GM12878 (cell line): ENCODE measurements around the gene TNXB. TPM values are rescaled to one million over a fixed set of nuclear protein-coding genes. Genes with fewer than 3 reads are reported as not detected.
A peak's percentile ranks its signal among the peaks of the same experiment; 100 is the strongest.

ENCODE experiments used
- ATAC-seq: fragments of 200-7000 bp; cut with Tn5 transposase; 3 replicates; pipeline ENCODE4 v1.9.1; 2020; ENCODE audit warnings: mild to moderate bottlenecking, moderate library complexity
- BruUV-seq: library from RNA; stranded (reverse); fragments of 400-500 nt; replicated peaks from 2 replicates; lab custom pipeline; 2021; lab: Mats Ljungman, UMichigan
- CTCF ChIA-PET: fragments of 300-600 bp; sonication (Branson Sonifier 250); formaldehyde crosslinking; extraction: SDS; loops from one replicate; lab custom pipeline; 2021; ENCODE audit warnings: inconsistent platforms; lab: Yijun Ruan, JAX
- POLR2A ChIA-PET: fragments of 350-600 bp; formaldehyde crosslinking; extraction: SDS; loops from one replicate; lab custom pipeline; 2021; ENCODE audit warnings: inconsistent platforms; lab: Charles Lee
- RAD21 ChIA-PET: fragments of 300-600 bp; sonication (Branson Sonifier 250); formaldehyde crosslinking; loops from one replicate; lab custom pipeline; 2023; ENCODE audit warnings: antibody characterized with exemption; ENCODE audit not compliant: unreplicated experiment; lab: Charles Lee
- SMC1A ChIA-PET: fragments of 300-600 bp; sonication (Branson Sonifier 250); formaldehyde crosslinking; loops from one replicate; lab custom pipeline; 2023; ENCODE audit not compliant: unreplicated experiment, uncharacterized antibody; lab: Charles Lee
- DNase-seq: peaks from one replicate; pipeline ENCODE4 v3.0.0-alpha.2; 2011; ENCODE audit warnings: low read depth, low spot score
- FAIRE-seq: peaks from 3 replicates; lab custom pipeline; 2011; peaks lifted over from hg19 to GRCh38; lab: Jason Lieb, UNC
- H2AFZ ChIP-seq: 2 replicates; pipeline ENCODE4 v1.6.0; 2011; ENCODE audit warnings: low read depth, low read length, control low read depth; ENCODE audit not compliant: control insufficient read depth
- H3K27ac ChIP-seq: 2 replicates; pipeline ENCODE4 v1.5.1; 2011; ENCODE audit warnings: control low read depth; ENCODE audit not compliant: control insufficient read depth, insufficient read depth
- H3K27me3 ChIP-seq, 2 experiments: replicated peaks in 1 of 2; 2 replicates each; pipeline versions ENCODE4 v1.6.0 to v1.6.1; 2011; ENCODE audit warnings: low read length in 1 of 2; ENCODE audit not compliant: control insufficient read depth in 2 of 2, insufficient read depth in 2 of 2
- H3K36me3 ChIP-seq, 2 experiments: 2 replicates each; pipeline ENCODE4 v1.5.1; 2011; ENCODE audit warnings: low read length in 1 of 2; ENCODE audit not compliant: control insufficient read depth in 2 of 2, insufficient read depth in 2 of 2
- H3K4me1 ChIP-seq: 2 replicates; pipeline ENCODE4 v1.6.1; 2011; ENCODE audit warnings: mild to moderate bottlenecking, low read length, moderate library complexity, mixed read lengths; ENCODE audit not compliant: control insufficient read depth, insufficient read depth
- H3K4me2 ChIP-seq: 2 replicates; pipeline ENCODE4 v1.6.0; 2011; ENCODE audit warnings: control low read depth; ENCODE audit not compliant: control insufficient read depth, insufficient read depth
- H3K4me3 ChIP-seq: fragments of 200-600 bp; sonication (generic); 2 replicates; pipeline ENCODE4 v1.5.1; 2016
- H3K79me2 ChIP-seq: 2 replicates; pipeline ENCODE4 v1.6.0; 2011; ENCODE audit warnings: low read length; ENCODE audit not compliant: control insufficient read depth, insufficient read depth
- H3K9ac ChIP-seq: 2 replicates; pipeline ENCODE4 v1.8.0; 2011; ENCODE audit warnings: low read length, control low read depth, mixed read lengths; ENCODE audit not compliant: control insufficient read depth, insufficient read depth
- H3K9me3 ChIP-seq: replicated peaks from 3 replicates; pipeline ENCODE4 v1.5.1; 2011; ENCODE audit warnings: mild to moderate bottlenecking, low read length; ENCODE audit not compliant: control insufficient read depth, insufficient read depth
- H4K20me1 ChIP-seq: 2 replicates; pipeline ENCODE4 v1.6.0; 2011; ENCODE audit not compliant: control insufficient read depth, insufficient read depth
- BMI1 ChIP-seq: fragments of 450-650 bp; IDR thresholded peaks from 2 replicates; pipeline ENCODE4 v1.6.1; 2016; ENCODE audit warnings: mild to moderate bottlenecking, moderate library complexity, borderline replicate concordance
- EED ChIP-seq: sonication (generic); IDR thresholded peaks from 2 replicates; pipeline ENCODE4 v1.6.1; 2016; ENCODE audit warnings: antibody characterized with exemption, low read depth
- KAT2A ChIP-seq: conservative IDR thresholded peaks from 2 replicates; pipeline ENCODE4 v1.6.1; 2011; ENCODE audit warnings: low read depth, low read length; ENCODE audit not compliant: control insufficient read depth
- MTA3 ChIP-seq: IDR thresholded peaks from 2 replicates; pipeline ENCODE4 v1.6.1; 2012; ENCODE audit warnings: low read length, inconsistent platforms, borderline replicate concordance
- POLR2A ChIP-seq: IDR thresholded peaks from 2 replicates; pipeline ENCODE4 v1.6.1; 2011; ENCODE audit warnings: low read depth, mild to moderate bottlenecking, low read length
- POLR2AphosphoS2 ChIP-seq: IDR thresholded peaks from 2 replicates; pipeline ENCODE4 v1.6.1; 2011; ENCODE audit warnings: low read depth, mild to moderate bottlenecking, low read length, improper control_type of control experiment, moderate library complexity
- SPI1 ChIP-seq: IDR thresholded peaks from 2 replicates; pipeline ENCODE4 v1.6.1; 2011; ENCODE audit warnings: low read depth, mild to moderate bottlenecking, low read length, moderate library complexity, borderline replicate concordance; ENCODE audit not compliant: insufficient read depth
- STAT1 ChIP-seq: fragments of 450-650 bp; conservative IDR thresholded peaks from 2 replicates; pipeline ENCODE4 v1.6.1; 2014; ENCODE audit warnings: antibody characterized with exemption, mild to moderate bottlenecking
- USF2 ChIP-seq: IDR thresholded peaks from 2 replicates; pipeline ENCODE4 v1.6.1; 2011; ENCODE audit warnings: low read depth, low read length, improper control_type of control experiment, borderline replicate concordance
- ZNF274 ChIP-seq: IDR thresholded peaks from one replicate; pipeline ENCODE4 v1.8.0; 2011; ENCODE audit not compliant: insufficient read length, insufficient read depth
- WGBS: methylation state at CpG from one replicate; pipeline ENCODE4 v1.1.6; 2016; ENCODE audit warnings: low lambda C conversion rate; ENCODE audit not compliant: insufficient replicate concordance, insufficient coverage; ENCODE audit errors: missing lambda C conversion rate; 5-methylcytosine and 5-hydroxymethylcytosine counted together
- in situ Hi-C: fragments of 300-500 bp; cut with MboI; formaldehyde crosslinking; loops from 9 replicates; pipeline ENCODE4 v1.14.3; 2018; ENCODE audit warnings: mixed read lengths
- intact Hi-C: fragments of 100-400 bp; cut with micrococcal nuclease; formaldehyde crosslinking; loops from one replicate; pipeline ENCODE4 v1.14.2; 2022; ENCODE audit not compliant: unreplicated experiment
- polyA plus RNA-seq, 11 experiments: library from polyadenylated mRNA; depleted of rRNA in 4 of 11; unstranded in 6 of 11; stranded (reverse) in 5 of 11; fragments of >200 nt; fragmentation: Nextera tagmentation in 4 of 11; fragmentation: Illumina TruSeq in 1 of 11; extraction: Ambion mirVana in 4 of 11; extraction: Trizol in 1 of 11; gene quantifications; 1 replicate in 1 of 11; 2 replicates in 10 of 11; pipeline versions ENCODE4 v1.2.1 to v1.2.3, GENCODE V29; 2011 to 2016; ENCODE audit warnings: inconsistent platforms in 2 of 11, missing spikeins in 2 of 11, low read depth in 1 of 11
- total RNA-seq, 4 experiments: library from RNA; depleted of rRNA in 3 of 4; stranded (reverse); fragments of >200 nt in 3 of 4; fragmentation: Illumina TruSeq in 1 of 4; extraction: Trizol in 1 of 4; gene quantifications; 2 replicates each; pipeline versions ENCODE4 v1.2.1 to v1.2.3, GENCODE V29; 2013 to 2021

The TNXB gene
- total and polyA plus RNA-seq, 10 of the 15 experiments (the other 5 are each of a cell fraction or from before 2014, with no cell fraction given), result 0.03 to 2.5 (median 0.68) TPM; not detected in 2

- TF ChIP-seq KAT2A (no peak), EED (no peak), ZNF274 (no peak)
- TF ChIP-seq, all 136 proteins: peak for 0
Measured at GRCh38 chr6:32111424-32112066, 2.4 kb upstream of the TNXB start (continued).

- H3K9me3 ChIP-seq, result no peaks in the 10 kb centered on the region
- no peaks in the 10 kb centered on the region for H3K79me2 ChIP-seq
- no peak overlapping the region for H2AFZ ChIP-seq
- BruUV-seq, result no TSS peak
- WGBS, result 73% methylated on average over 7 of the region's 7 CpGs
- TF ChIP-seq SPI1 (no peak), USF2 (no peak), MTA3 (no peak), POLR2A (peak; percentile 69), STAT1 (no peak), BMI1 (no peak), POLR2AphosphoS2 (peak; percentile 11; the same call in 1 of the 2 replicates)
- TF ChIP-seq, all 136 proteins: peak for 2
- H3K27ac ChIP-seq, result no peak overlapping the region
- H3K4me3 ChIP-seq, result no peak overlapping the region
- intact Hi-C loops, result loop anchor here (10.0 kb wide), 1 partner anchor 674 kb away; no protein-coding TSS in a partner anchor
- in situ Hi-C loops, result no loop called here
- H3K4me1 ChIP-seq, result no peaks in the 10 kb centered on the region
- DNase-seq (no peak), ATAC-seq (no peak), FAIRE-seq (no peak)
- H3K27me3 ChIP-seq, result no peaks in the 10 kb centered on the region; a peak in 1 of 4 replicates
- ChIA-PET SMC1A (no interaction called here), RAD21 (no interaction called here), CTCF (no interaction called here), POLR2A (interaction anchor here (0.6 kb wide), 1 partner anchor 10 kb away, joined by 7 read pairs; no protein-coding TSS in a partner anchor)
- H3K4me2 ChIP-seq, result no peak overlapping the region
- no peak overlapping the region for H3K9ac ChIP-seq
- peaks cover 0 to 2% of the 10 kb centered on the region in 2 experiments; a peak in 2 of 4 replicates for H3K36me3 ChIP-seq
- no peaks in the 10 kb centered on the region for H4K20me1 ChIP-seq
Measured at GRCh38 chr6:32110632-32111031, 1.5 kb upstream of the TNXB start.
